ENCODE results near the gene C16orf92. TPM values are rescaled to one million over a fixed set of nuclear protein-coding genes. Genes with fewer than 3 reads are reported as not detected.

The C16orf92 gene
- total and polyA plus RNA-seq, 2 of the 8 experiments (the other 6 are each of a cell fraction or from before 2014, with no cell fraction given): not detected

GRCh38 chr16:29974291-29975133, 48.5 kb upstream of the C16orf92 start:
- H3K4me1 ChIP-seq (replicated peaks in 1 of 4; ENCODE audit: control insufficient read depth in 3 of 4, insufficient read depth in 4 of 4, low read length in 3 of 4): peaks cover 4 to 20% (median 7%) of the 10 kb centered on the region in 4 experiments
- H3K36me3 ChIP-seq (ENCODE audit: control insufficient read depth in 2 of 4, insufficient read depth in 4 of 4, low read length in 3 of 4): peaks cover 8 to 28% (median 22%) of the 10 kb centered on the region in 4 experiments
- H3K9me3 ChIP-seq (ENCODE audit: insufficient read depth in 2 of 2, low read depth in 1 of 2, low read length in 1 of 2): peaks cover 11% of the 10 kb centered on the region in 2 experiments
- ChIA-PET CTCF (ENCODE audit: partially characterized antibody) (interaction anchor here (1.0 to 3.7 kb wide), 10 partner anchors 10 to 63 kb away, joined by 3 to 12 read pairs (median 4); partner anchors contain the start of gene TLCD3B), POLR2A (ENCODE audit: partially characterized antibody) (interaction anchor here (1.1 to 3.4 kb wide), 8 partner anchors 11 to 57 kb away, joined by 3 to 33 read pairs (median 12); partner anchors contain the start of genes HIRIP3, INO80E, KCTD13 and TLCD3B)
- WGBS, 2 experiments (ENCODE audit: extremely low coverage in 1 of 2, insufficient coverage in 1 of 2, insufficient read length in 1 of 2, insufficient replicate concordance in 2 of 2, low coverage in 1 of 2, low lambda C conversion rate in 2 of 2, missing lambda C conversion rate in 1 of 2): 14% methylated on average over 26 of the region's 31 CpGs; no CpG with 5 or more reads in 1 of the 2 experiments
- peaks cover 24% of the 10 kb centered on the region for H3K79me1 ChIP-seq (ENCODE audit: low read depth, low read length)
- peaks cover 2 to 10% (median 9%) of the 10 kb centered on the region in 4 experiments for H3K27me3 ChIP-seq (replicated peaks in 1 of 4; ENCODE audit: control insufficient read depth in 3 of 4, extremely low read depth in 1 of 4, insufficient read depth in 3 of 4, low read length in 3 of 4)
- peak overlapping the region; percentile 72 to 85 for H3K4me2 ChIP-seq (ENCODE audit: insufficient read depth in 1 of 2, low read depth in 2 of 2, low read length in 2 of 2)
- peak overlapping the region; percentile 80 to 90 (median 85) for H3K4me3 ChIP-seq (ENCODE audit: extremely low read depth in 1 of 4, insufficient read depth in 2 of 4, low read depth in 3 of 4, low read length in 4 of 4)
- no peak overlapping the region for H2BK12ac ChIP-seq (ENCODE audit: low read depth, low read length)
- H2BK15ac ChIP-seq (ENCODE audit: low read length): no peak overlapping the region
- no peak overlapping the region; the same call in 1 of the 2 replicates for H3K18ac ChIP-seq (ENCODE audit: extremely low read depth, low read length)
- H3K4ac ChIP-seq (replicated peaks; ENCODE audit: insufficient read length, low read depth, low read length): no peak overlapping the region
- peaks cover 9 to 34% of the 10 kb centered on the region in 2 experiments for H3K79me2 ChIP-seq (ENCODE audit: control insufficient read depth in 1 of 2, insufficient read depth in 2 of 2, low read length in 2 of 2)
- no peak overlapping the region for H2BK120ac ChIP-seq (replicated peaks; ENCODE audit: low read depth, low read length)
- H4K5ac ChIP-seq (ENCODE audit: insufficient read length, low read depth, low read length): no peak overlapping the region
- FAIRE-seq: no peak
- H3K14ac ChIP-seq (ENCODE audit: insufficient read length): no peak overlapping the region
- no peak for DNase-seq (ENCODE audit: low read depth in 1 of 2, low spot score in 2 of 2)
- no peak overlapping the region for H2AFZ ChIP-seq (ENCODE audit: low read length)
- H3K9ac ChIP-seq (replicated peaks in 1 of 4; ENCODE audit: extremely low read depth in 1 of 4, low read depth in 3 of 4, low read length in 3 of 4): peak overlapping the region; percentile 45 to 77 (median 69); a peak in 5 of 7 replicates
- no peak overlapping the region for H2BK5ac ChIP-seq (ENCODE audit: low read depth, low read length)
- no peak overlapping the region for H3K27ac ChIP-seq (ENCODE audit: low read depth, low read length)
- H2BK20ac ChIP-seq (ENCODE audit: low read length): no peak overlapping the region
- H4K8ac ChIP-seq (ENCODE audit: extremely low read depth, insufficient read depth, low read length): no peak overlapping the region
- H2AK5ac ChIP-seq (ENCODE audit: low read depth, low read length): no peak overlapping the region
- H3K23ac ChIP-seq (ENCODE audit: insufficient read length): no peak overlapping the region
- H3K56ac ChIP-seq (replicated peaks; ENCODE audit: insufficient read length, low read depth, low read length): no peak overlapping the region
- H4K91ac ChIP-seq (replicated peaks; ENCODE audit: insufficient read length, low read length): no peak overlapping the region
- peaks cover 7% of the 10 kb centered on the region; the same call in 1 of the 2 replicates for H3K23me2 ChIP-seq (ENCODE audit: low read depth, low read length)
- H4K20me1 ChIP-seq (replicated peaks in 1 of 2; ENCODE audit: control insufficient read depth in 1 of 2, insufficient read depth in 2 of 2, low read length in 2 of 2): peaks cover 4 to 18% of the 10 kb centered on the region in 2 experiments
- TF ChIP-seq EP300 (IDR thresholded peaks at IDR 0.05; ENCODE audit: borderline replicate concordance in 1 of 2, low read depth in 2 of 2, low read length in 2 of 2) (no peak), SAP30 (IDR thresholded peaks at IDR 0.05; ENCODE audit: insufficient read depth, insufficient replicate concordance, low read length) (peak; percentile 15), EGR1 (IDR thresholded peaks at IDR 0.05; ENCODE audit: borderline replicate concordance, low read depth, low read length) (no peak), CEBPB (IDR thresholded peaks at IDR 0.05; ENCODE audit: low read depth, low read length) (no peak), EZH2 (IDR thresholded peaks at IDR 0.05; ENCODE audit: low read depth, low read length, severe bottlenecking) (no peak), BCL11A (IDR thresholded peaks at IDR 0.05; ENCODE audit: low read depth in 2 of 2, low read length in 2 of 2) (no peak), E2F6 (IDR thresholded peaks at IDR 0.05) (no peak), HDAC2 (IDR thresholded peaks at IDR 0.05; ENCODE audit: borderline replicate concordance in 1 of 2, low read depth in 2 of 2, low read length in 2 of 2) (no peak), ASH2L (IDR thresholded peaks at IDR 0.05; ENCODE audit: low read length) (no peak), SP2 (IDR thresholded peaks at IDR 0.05; ENCODE audit: low read length) (no peak)

Measured in H1 (cell line).